Gastroesophageal sphincter (tissue), 4 donors: Measurements from ENCODE around the gene PELI1. TPM values are rescaled to one million over a fixed set of nuclear protein-coding genes. Genes with fewer than 3 reads are reported as not detected.

Experiments
- ATAC-seq: fragments of 150-250 bp; one replicate; pipeline ENCODE4 v1.9.1; 2016; ENCODE audit warnings: mild to moderate bottlenecking, moderate library complexity
- H3K27ac ChIP-seq, 4 donors: fragments of 200-600 bp; sonication (generic) in 3 of 4; 1 replicate in 3 of 4; 2 replicates in 1 of 4; pipeline ENCODE4 v1.5.1; 2016 to 2019
- H3K27me3 ChIP-seq: fragments of 200-600 bp; sonication (generic); one replicate; pipeline ENCODE4 v1.5.1; 2019
- H3K36me3 ChIP-seq, 2 donors: fragments of 200-600 bp; sonication (generic); one replicate each; pipeline ENCODE4 v1.5.1; 2019; ENCODE audit warnings: control low read depth in 1 of 2
- H3K4me1 ChIP-seq, 3 donors: fragments of 200-600 bp; sonication (generic); 1 replicate in 2 of 3; 2 replicates in 1 of 3; pipeline ENCODE4 v1.5.1; 2016 to 2019; ENCODE audit warnings: control low read depth in 2 of 3
- H3K4me3 ChIP-seq, 2 donors: fragments of 200-600 bp; sonication (generic); one replicate each; pipeline ENCODE4 v1.5.1; 2019; ENCODE audit warnings: mild to moderate bottlenecking in 1 of 2, moderate library complexity in 1 of 2
- H3K9me3 ChIP-seq, 3 donors: fragments of 200-600 bp; sonication (generic); one replicate each; pipeline ENCODE4 v1.5.1; 2017 to 2019; ENCODE audit warnings: control low read depth in 2 of 3
- CTCF ChIP-seq, 4 experiments: fragments of 200-600 bp in 2 of 4; fragments of 450-650 bp in 2 of 4; sonication (generic) in 1 of 4; IDR thresholded peaks; one replicate each; pipeline ENCODE4 v1.5.1; 2017 to 2019; ENCODE audit warnings: antibody characterized with exemption in 4 of 4, mild to moderate bottlenecking in 2 of 4, moderate library complexity in 2 of 4
- EP300 ChIP-seq: sonication (generic); formaldehyde crosslinking; IDR thresholded peaks from one replicate; pipeline ENCODE4 v1.6.1; 2017; ENCODE audit warnings: antibody characterized with exemption, mild to moderate bottlenecking
- POLR2A ChIP-seq, 2 donors: fragments of 450-650 bp; IDR thresholded peaks; one replicate each; pipeline ENCODE4 v1.6.1; 2017; ENCODE audit warnings: antibody characterized with exemption in 2 of 2, mild to moderate bottlenecking in 2 of 2, moderate library complexity in 1 of 2
- POLR2AphosphoS5 ChIP-seq: sonication (generic); formaldehyde crosslinking; IDR thresholded peaks from one replicate; pipeline ENCODE4 v1.6.1; 2017; ENCODE audit warnings: antibody characterized with exemption
- WGBS, 2 donors: methylation state at CpG; one replicate each; pipeline ENCODE4 v1.1.5; 2018; ENCODE audit warnings: low coverage in 1 of 2; 5-methylcytosine and 5-hydroxymethylcytosine counted together
- total RNA-seq, 4 donors: library from RNA; depleted of rRNA; stranded (reverse); fragments of >200 nt; gene quantifications; one replicate each; pipeline ENCODE4 v1.1.0, GENCODE V29; 2016

The PELI1 gene
- total RNA-seq, 4 donors from 2014 or later = 13.1 to 22.4 (median 20.5) TPM

DNA sequence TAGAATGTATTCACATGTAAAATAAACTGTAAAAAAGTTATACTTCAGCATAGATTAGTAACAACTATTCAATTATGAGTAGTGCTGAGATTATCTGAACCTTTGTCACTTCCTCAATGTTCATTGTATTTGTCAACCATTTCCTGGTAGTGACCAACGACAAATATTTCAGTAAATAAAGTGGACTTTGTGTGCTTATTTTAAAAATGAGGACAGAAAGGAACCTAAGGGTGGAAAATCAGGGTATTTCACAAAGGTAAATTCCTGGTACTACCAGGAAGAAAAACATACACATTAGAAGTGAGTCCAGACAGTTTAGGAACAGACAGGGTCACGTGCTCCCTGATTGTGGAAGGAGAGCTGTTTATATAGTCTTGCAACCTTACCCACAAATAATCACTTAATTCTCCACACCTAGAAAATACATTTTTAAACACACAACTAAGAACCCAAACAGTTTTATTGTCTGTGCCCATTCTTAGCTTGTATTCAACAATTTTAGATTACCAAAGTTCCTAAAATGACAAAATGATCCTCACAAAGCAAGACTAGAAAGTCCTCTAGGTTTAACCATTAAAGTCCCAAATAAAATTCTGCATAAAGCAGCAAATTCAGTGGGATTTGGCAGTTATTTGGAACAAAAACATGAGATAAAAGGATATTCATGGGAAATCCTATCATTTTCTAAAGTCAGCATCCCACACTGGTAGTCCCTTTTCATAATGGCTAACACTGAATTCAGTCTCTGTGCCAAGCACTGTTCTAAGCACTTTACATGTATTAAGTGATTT is 28.2 kb downstream of the PELI1 start:
- no peak for ATAC-seq
- no peak for TF ChIP-seq POLR2AphosphoS5
- no peak for TF ChIP-seq CTCF (IDR thresholded peaks at IDR 0.05)
- TF ChIP-seq EP300 = no peak
- TF ChIP-seq POLR2A (IDR thresholded peaks at IDR 0.05) = no peak
- H3K27me3 ChIP-seq = no peaks in the 10 kb centered on the region
- whole genome bisulfite sequencing, 2 donors = 62 to 71% methylated on average over 2 of the region's 2 CpGs
- H3K4me1 ChIP-seq = peaks cover 5 to 85% (median 12%) of the 10 kb centered on the region in 3 donors
- H3K36me3 ChIP-seq = no peaks in the 10 kb centered on the region
- no peak overlapping the region for H3K4me3 ChIP-seq
- no peaks in the 10 kb centered on the region for H3K9me3 ChIP-seq
- H3K27ac ChIP-seq = peak overlapping the region in 1 of 4 donors; percentile 15

DNA sequence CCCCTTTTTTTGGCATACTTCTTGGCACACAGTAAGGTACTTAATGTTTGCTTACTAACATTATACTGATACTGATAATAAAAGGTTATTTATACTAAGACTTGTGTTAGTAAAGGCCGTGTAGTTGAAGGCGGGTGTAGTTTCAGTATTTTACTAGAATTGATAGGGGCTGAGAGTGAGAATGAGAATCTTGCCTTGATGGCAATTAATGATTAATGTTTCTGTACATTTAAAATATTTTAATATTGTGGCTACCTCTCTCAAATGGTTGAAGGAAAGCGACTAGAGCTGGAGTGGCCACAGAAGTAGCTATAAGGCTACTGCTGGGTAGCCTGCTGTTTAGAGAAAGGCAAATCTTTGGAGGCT is 29.3 kb downstream of the PELI1 start:
- H3K4me1 ChIP-seq = peaks cover 5 to 82% (median 12%) of the 10 kb centered on the region in 3 donors
- no peaks in the 10 kb centered on the region for H3K36me3 ChIP-seq
- ATAC-seq = no peak
- H3K4me3 ChIP-seq = no peak overlapping the region
- H3K27ac ChIP-seq = peak overlapping the region in 1 of 4 donors; percentile 19
- H3K27me3 ChIP-seq = no peaks in the 10 kb centered on the region
- 77 to 94% methylated on average over 3 of the region's 3 CpGs for WGBS, 2 donors
- no peak for TF ChIP-seq EP300
- TF ChIP-seq POLR2AphosphoS5 = no peak
- TF ChIP-seq POLR2A (IDR thresholded peaks at IDR 0.05) = no peak
- TF ChIP-seq CTCF (IDR thresholded peaks at IDR 0.05) = no peak
- H3K9me3 ChIP-seq = no peaks in the 10 kb centered on the region

GRCh38 chr2:64114063-64114911 is 29.9 kb downstream of the PELI1 start:
- no peak overlapping the region for H3K4me3 ChIP-seq
- no peaks in the 10 kb centered on the region for H3K9me3 ChIP-seq
- 65 to 83% methylated on average over 1 of the region's 1 CpG for WGBS, 2 donors
- H3K36me3 ChIP-seq = no peaks in the 10 kb centered on the region
- no peak for ATAC-seq
- no peaks in the 10 kb centered on the region for H3K27me3 ChIP-seq
- peak overlapping the region in 2 of 4 donors; percentile 18 to 19 for H3K27ac ChIP-seq
- TF ChIP-seq POLR2A (IDR thresholded peaks at IDR 0.05) = no peak
- no peak for TF ChIP-seq EP300
- TF ChIP-seq CTCF (IDR thresholded peaks at IDR 0.05) = no peak
- TF ChIP-seq POLR2AphosphoS5 = no peak
- peaks cover 5 to 79% (median 9%) of the 10 kb centered on the region in 3 donors for H3K4me1 ChIP-seq

GRCh38 chr2:64112016-64112415 is 32.2 kb downstream of the PELI1 start:
- Histone ChIP-seq H3K36me3 (peaks cover 0 to 6% of the 10 kb centered on the region in 2 donors), H3K4me1 (peaks cover 5 to 87% (median 12%) of the 10 kb centered on the region in 3 donors), H3K4me3 (no peak overlapping the region), H3K9me3 (no peaks in the 10 kb centered on the region), H3K27me3 (no peaks in the 10 kb centered on the region), H3K27ac (no peak overlapping the region)
- no peak for ATAC-seq
- WGBS, 2 donors = 56 to 71% methylated on average over 4 of the region's 4 CpGs
- TF ChIP-seq EP300 (no peak), POLR2A (IDR thresholded peaks at IDR 0.05) (no peak), POLR2AphosphoS5 (no peak), CTCF (IDR thresholded peaks at IDR 0.05) (no peak)
